H1 (cell line): ENCODE data around the gene RBM38.

ENCODE experiments used
- EP300 ChIP-seq, 2 experiments: IDR thresholded peaks; 1 replicate in 1 of 2; 2 replicates in 1 of 2; pipeline ENCODE4 v1.6.1; 2011 to 2012; ENCODE audit warnings: low read depth in 2 of 2, low read length in 2 of 2, mild to moderate bottlenecking in 2 of 2, borderline replicate concordance in 1 of 2, inconsistent platforms in 1 of 2, moderate library complexity in 1 of 2
- RAD21 ChIP-seq, 2 experiments: IDR thresholded peaks in 1 of 2; conservative IDR thresholded peaks in 1 of 2; 2 replicates each; pipeline ENCODE4 v1.6.1; 2011; ENCODE audit warnings: low read depth in 2 of 2, low read length in 2 of 2, improper control_type of control experiment in 1 of 2, inconsistent platforms in 1 of 2, mild to moderate bottlenecking in 1 of 2, moderate library complexity in 1 of 2
- TF ChIP-seq, protein P1 (sequence below): IDR thresholded peaks from 2 replicates; pipeline ENCODE4 v1.6.1; 2011; ENCODE audit warnings: low read length, improper control_type of control experiment

- peak; percentile 87 to 89 for TF ChIP-seq RAD21 (IDR thresholded peaks at IDR 0.05 in 1 of 2, conservative IDR thresholded peaks at IDR 0.05 in 1 of 2; ENCODE audit: low read depth in 2 of 2, low read length in 2 of 2)
- no peak for TF ChIP-seq EP300 (IDR thresholded peaks at IDR 0.05; ENCODE audit: borderline replicate concordance in 1 of 2, low read depth in 2 of 2, low read length in 2 of 2)
- TF ChIP-seq, protein P1, sequence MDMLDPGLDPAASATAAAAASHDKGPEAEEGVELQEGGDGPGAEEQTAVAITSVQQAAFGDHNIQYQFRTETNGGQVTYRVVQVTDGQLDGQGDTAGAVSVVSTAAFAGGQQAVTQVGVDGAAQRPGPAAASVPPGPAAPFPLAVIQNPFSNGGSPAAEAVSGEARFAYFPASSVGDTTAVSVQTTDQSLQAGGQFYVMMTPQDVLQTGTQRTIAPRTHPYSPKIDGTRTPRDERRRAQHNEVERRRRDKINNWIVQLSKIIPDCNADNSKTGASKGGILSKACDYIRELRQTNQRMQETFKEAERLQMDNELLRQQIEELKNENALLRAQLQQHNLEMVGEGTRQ, result no peak
Measured at GRCh38 chr20:57346477-57346876, 44.7 kb upstream of the RBM38 start.
